ENCODE data around the gene GPR34.

GPR34 gene

GRCh38 chrX:41686788-41687187, 2.0 kb upstream of the GPR34 start:
- peaks cover 4% of the 10 kb centered on the region for H3K36me3 Mint-ChIP-seq (ENCODE audit: low read depth)
- no peak overlapping the region for H3K27ac Mint-ChIP-seq
- no peak for TF ChIP-seq CTCF (IDR thresholded peaks at IDR 0.05; ENCODE audit: unreplicated experiment in 3 of 3)
- peaks cover 2% of the 10 kb centered on the region for H3K9me3 Mint-ChIP-seq
- no peaks in the 10 kb centered on the region for H3K4me1 Mint-ChIP-seq
- no peak overlapping the region for H3K4me3 Mint-ChIP-seq
- H3K27me3 Mint-ChIP-seq (ENCODE audit: low read depth), result no peaks in the 10 kb centered on the region

- H3K27ac Mint-ChIP-seq, result no peak overlapping the region
- no peak overlapping the region for H3K4me3 Mint-ChIP-seq
- H3K9me3 Mint-ChIP-seq, result peaks cover 2% of the 10 kb centered on the region
- H3K4me1 Mint-ChIP-seq, result no peaks in the 10 kb centered on the region
- peaks cover 7% of the 10 kb centered on the region for H3K36me3 Mint-ChIP-seq (ENCODE audit: low read depth)
- TF ChIP-seq CTCF (IDR thresholded peaks at IDR 0.05; ENCODE audit: unreplicated experiment in 3 of 3), result no peak
- H3K27me3 Mint-ChIP-seq (ENCODE audit: low read depth), result no peaks in the 10 kb centered on the region
Measured at GRCh38 chrX:41688156-41688555, 617 bp upstream of the GPR34 start.

GRCh38 chrX:41689711-41690110, 938 bp downstream of the GPR34 start:
- no peaks in the 10 kb centered on the region for H3K4me1 Mint-ChIP-seq
- peaks cover 14% of the 10 kb centered on the region for H3K36me3 Mint-ChIP-seq (ENCODE audit: low read depth)
- H3K4me3 Mint-ChIP-seq, result no peak overlapping the region
- peaks cover 2% of the 10 kb centered on the region for H3K9me3 Mint-ChIP-seq
- no peak for TF ChIP-seq CTCF (IDR thresholded peaks at IDR 0.05; ENCODE audit: unreplicated experiment in 3 of 3)
- H3K27ac Mint-ChIP-seq, result no peak overlapping the region
- no peaks in the 10 kb centered on the region for H3K27me3 Mint-ChIP-seq (ENCODE audit: low read depth)

GRCh38 chrX:41692162-41692749, 3.5 kb downstream of the GPR34 start:
- Mint-ChIP-seq H3K9me3 (peaks cover 3% of the 10 kb centered on the region), H3K36me3 (ENCODE audit: low read depth) (peaks cover 10% of the 10 kb centered on the region), H3K4me3 (no peak overlapping the region), H3K27ac (no peak overlapping the region), H3K27me3 (ENCODE audit: low read depth) (no peaks in the 10 kb centered on the region), H3K4me1 (no peaks in the 10 kb centered on the region)
- TF ChIP-seq CTCF (IDR thresholded peaks at IDR 0.05; ENCODE audit: unreplicated experiment in 3 of 3), result no peak

GRCh38 chrX:41693024-41693423, 4.3 kb downstream of the GPR34 start:
- Mint-ChIP-seq H3K4me3 (no peak overlapping the region), H3K27me3 (ENCODE audit: low read depth) (no peaks in the 10 kb centered on the region), H3K27ac (no peak overlapping the region), H3K4me1 (no peaks in the 10 kb centered on the region), H3K9me3 (peaks cover 2% of the 10 kb centered on the region), H3K36me3 (ENCODE audit: low read depth) (peaks cover 10% of the 10 kb centered on the region)
- no peak for TF ChIP-seq CTCF (IDR thresholded peaks at IDR 0.05; ENCODE audit: unreplicated experiment in 3 of 3)

GRCh38 chrX:41695426-41695825, 6.7 kb downstream of the GPR34 start:
- peaks cover 2% of the 10 kb centered on the region for H3K9me3 Mint-ChIP-seq
- H3K4me3 Mint-ChIP-seq, result no peak overlapping the region
- H3K4me1 Mint-ChIP-seq, result no peaks in the 10 kb centered on the region
- H3K27ac Mint-ChIP-seq, result no peak overlapping the region
- TF ChIP-seq CTCF (IDR thresholded peaks at IDR 0.05; ENCODE audit: unreplicated experiment in 3 of 3), result no peak
- peaks cover 10% of the 10 kb centered on the region for H3K36me3 Mint-ChIP-seq (ENCODE audit: low read depth)
- H3K27me3 Mint-ChIP-seq (ENCODE audit: low read depth), result no peaks in the 10 kb centered on the region
